ENCODE data around the gene GDA. TPM values are rescaled to one million over a fixed set of nuclear protein-coding genes. Genes with fewer than 3 reads are reported as not detected.

Gene GDA
- under 1 TPM in 2 of 4 donors, not detected in 2; 0.14 to 0.35 TPM for total RNA-seq
- 0.07 TPM for polyA plus RNA-seq
- long read RNA-seq, donor 1: 0 reads
- long read RNA-seq, donor 2: 0 reads
- long read RNA-seq, donor 3: 0 reads
- long read RNA-seq, donor 4: 0 reads

DNA sequence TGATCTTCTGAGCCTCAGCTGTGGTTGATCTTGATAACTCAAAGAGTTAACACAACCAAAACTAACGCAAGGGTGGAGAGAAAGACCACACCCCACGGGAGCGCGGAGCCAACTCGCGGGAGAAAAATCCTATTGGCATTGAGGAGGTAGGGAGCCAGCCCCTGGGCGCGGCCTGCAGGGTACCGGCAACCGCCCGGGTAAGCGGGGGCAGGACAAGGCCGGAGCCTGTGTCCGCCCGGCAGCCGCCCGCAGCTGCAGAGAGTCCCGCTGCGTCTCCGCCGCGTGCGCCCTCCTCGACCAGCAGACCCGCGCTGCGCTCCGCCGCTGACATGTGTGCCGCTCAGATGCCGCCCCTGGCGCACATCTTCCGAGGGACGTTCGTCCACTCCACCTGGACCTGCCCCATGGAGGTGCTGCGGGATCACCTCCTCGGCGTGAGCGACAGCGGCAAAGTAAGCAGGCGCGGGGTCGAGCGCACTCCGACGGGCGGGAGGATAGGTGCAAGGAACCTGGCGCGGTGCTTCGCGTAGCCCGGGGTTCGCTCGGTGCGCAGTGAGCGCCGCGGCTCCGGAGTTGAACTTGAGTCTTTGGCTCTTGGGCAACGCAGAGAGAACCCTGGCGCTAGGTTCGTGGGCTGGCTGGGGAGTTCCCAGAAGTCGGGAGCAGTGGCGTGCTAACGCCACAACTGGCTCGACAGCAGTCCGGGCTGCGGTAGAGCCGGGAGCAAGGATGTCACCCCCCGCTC lies at the start of gene GDA:
TSS of gene GDA (plus strand) at position 210 of the 745 bp plus-strand sequence. CDS start at position 330, 120 bp downstream.
- WGBS: 2% methylated on average over 70 of the region's 70 CpGs
- intact Hi-C loops (cut with DNase I): loop anchor here in 1 of 4 donors (10.0 kb wide), 1 partner anchor 65 kb away; no protein-coding TSS in a partner anchor
- DNase-seq (peak in 2 of 3 donors; percentile 39), ATAC-seq (peak in 1 of 2 donors; percentile 52)
- Histone ChIP-seq H3K27me3 (ENCODE audit: control insufficient read depth, insufficient read depth) (no peaks in the 10 kb centered on the region), H3K9me3 (ENCODE audit: control insufficient read depth, low read length) (no peaks in the 10 kb centered on the region), H3K27ac (ENCODE audit: low read length) (no peak within 1 kb of the TSS), H3K4me1 (ENCODE audit: control insufficient read depth, insufficient read depth, low read length) (no peaks in the 10 kb centered on the region), H3K4me3 (ENCODE audit: low read length) (peak within 1 kb of the TSS; percentile 0)

- Histone ChIP-seq H3K4me1 (ENCODE audit: control insufficient read depth, insufficient read depth, low read length) (no peaks in the 10 kb centered on the region), H3K27ac (ENCODE audit: low read length) (no peak overlapping the region), H3K9me3 (ENCODE audit: control insufficient read depth, low read length) (no peaks in the 10 kb centered on the region), H3K27me3 (ENCODE audit: control insufficient read depth, insufficient read depth) (no peaks in the 10 kb centered on the region), H3K4me3 (ENCODE audit: low read length) (no peak overlapping the region)
- 84% methylated on average over 2 of the region's 2 CpGs for WGBS
- ATAC-seq (no peak), DNase-seq (no peak)
- intact Hi-C loops (cut with DNase I): no loop called here
These were observed 46.7 kb upstream of the GDA start for GRCh38 chr9:72102520-72102919.

GRCh38 chr9:72113056-72113455 lies 36.2 kb upstream of the GDA start:
- no peaks in the 10 kb centered on the region for H3K27me3 ChIP-seq (ENCODE audit: control insufficient read depth, insufficient read depth)
- DNase-seq (no peak), ATAC-seq (no peak)
- no peak overlapping the region for H3K4me3 ChIP-seq (ENCODE audit: low read length)
- intact Hi-C loops (cut with DNase I): no loop called here
- WGBS: 92% methylated on average over 2 of the region's 2 CpGs
- no peaks in the 10 kb centered on the region for H3K4me1 ChIP-seq (ENCODE audit: control insufficient read depth, insufficient read depth, low read length)
- no peaks in the 10 kb centered on the region for H3K9me3 ChIP-seq (ENCODE audit: control insufficient read depth, low read length)
- H3K27ac ChIP-seq (ENCODE audit: low read length): no peak overlapping the region

- WGBS: 71% methylated on average over 2 of the region's 2 CpGs
- no peaks in the 10 kb centered on the region for H3K4me1 ChIP-seq (ENCODE audit: control insufficient read depth, insufficient read depth, low read length)
- intact Hi-C loops (cut with DNase I): no loop called here
These were observed 29.4 kb upstream of the GDA start for GRCh38 chr9:72119853-72120252.

DNA sequence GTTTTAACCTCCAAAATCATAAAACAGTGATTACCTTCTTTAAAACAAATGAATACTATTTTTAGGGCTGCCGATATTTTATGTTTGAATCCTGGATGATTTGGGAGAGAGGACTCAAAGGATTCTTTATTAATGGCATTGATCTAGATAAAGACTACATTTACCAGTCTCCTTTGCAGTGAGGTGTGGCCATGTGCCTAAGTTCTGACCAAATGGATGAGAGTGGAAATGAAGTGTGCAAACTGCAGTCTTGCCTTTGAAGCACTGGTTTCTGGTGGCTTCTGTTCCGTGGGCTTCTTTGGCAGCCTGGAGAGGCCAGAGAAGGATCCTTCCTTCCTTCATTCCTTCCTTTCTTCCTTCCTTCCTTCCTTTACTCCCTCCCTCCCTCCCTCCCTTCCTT lies 24.3 kb upstream of the GDA start:
- no peak for ATAC-seq
- Histone ChIP-seq H3K27me3 (ENCODE audit: control insufficient read depth, insufficient read depth) (no peaks in the 10 kb centered on the region), H3K27ac (ENCODE audit: low read length) (no peak overlapping the region), H3K4me1 (ENCODE audit: control insufficient read depth, insufficient read depth, low read length) (no peaks in the 10 kb centered on the region), H3K4me3 (ENCODE audit: low read length) (no peak overlapping the region), H3K9me3 (ENCODE audit: control insufficient read depth, low read length) (no peaks in the 10 kb centered on the region)
- intact Hi-C loops (cut with DNase I): no loop called here
- WGBS: 68% methylated on average over 2 of the region's 2 CpGs
- DNase-seq: no peak

More at GRCh38 chr9:72119853-72120252, 29.4 kb upstream of the GDA start:
- DNase-seq (no peak), ATAC-seq (no peak)
- Histone ChIP-seq H3K27me3 (ENCODE audit: control insufficient read depth, insufficient read depth) (no peaks in the 10 kb centered on the region), H3K27ac (ENCODE audit: low read length) (no peak overlapping the region), H3K4me3 (ENCODE audit: low read length) (no peak overlapping the region), H3K9me3 (ENCODE audit: control insufficient read depth, low read length) (no peaks in the 10 kb centered on the region)

- Histone ChIP-seq H3K4me3 (ENCODE audit: low read length) (no peak overlapping the region), H3K27me3 (ENCODE audit: control insufficient read depth, insufficient read depth) (no peaks in the 10 kb centered on the region), H3K4me1 (ENCODE audit: control insufficient read depth, insufficient read depth, low read length) (no peaks in the 10 kb centered on the region), H3K27ac (ENCODE audit: low read length) (no peak overlapping the region), H3K9me3 (ENCODE audit: control insufficient read depth, low read length) (no peaks in the 10 kb centered on the region)
- ATAC-seq: no peak
- intact Hi-C loops (cut with DNase I): no loop called here
- WGBS: 22% methylated on average over 2 of the region's 2 CpGs
- no peak for DNase-seq
These were observed 21.5 kb upstream of the GDA start for GRCh38 chr9:72127753-72128152.

GRCh38 chr9:72128526-72128925 lies 20.7 kb upstream of the GDA start:
- DNase-seq: no peak
- Histone ChIP-seq H3K9me3 (ENCODE audit: control insufficient read depth, low read length) (no peaks in the 10 kb centered on the region), H3K4me3 (ENCODE audit: low read length) (no peak overlapping the region), H3K4me1 (ENCODE audit: control insufficient read depth, insufficient read depth, low read length) (no peaks in the 10 kb centered on the region), H3K27ac (ENCODE audit: low read length) (no peak overlapping the region), H3K27me3 (ENCODE audit: control insufficient read depth, insufficient read depth) (no peaks in the 10 kb centered on the region)
- intact Hi-C loops (cut with DNase I): no loop called here
- WGBS: 43% methylated on average over 2 of the region's 2 CpGs
- no peak for ATAC-seq

- Histone ChIP-seq H3K4me3 (ENCODE audit: low read length) (no peak overlapping the region), H3K9me3 (ENCODE audit: control insufficient read depth, low read length) (no peaks in the 10 kb centered on the region), H3K27me3 (ENCODE audit: control insufficient read depth, insufficient read depth) (no peaks in the 10 kb centered on the region), H3K4me1 (ENCODE audit: control insufficient read depth, insufficient read depth, low read length) (no peaks in the 10 kb centered on the region), H3K27ac (ENCODE audit: low read length) (no peak overlapping the region)
- ATAC-seq (no peak), DNase-seq (no peak)
- intact Hi-C loops (cut with DNase I): no loop called here
- WGBS: 56% methylated on average over 9 of the region's 9 CpGs
These were observed 19.7 kb upstream of the GDA start for GRCh38 chr9:72129271-72130156.

GRCh38 chr9:72130321-72130720 lies 18.9 kb upstream of the GDA start:
- Histone ChIP-seq H3K4me3 (ENCODE audit: low read length) (no peak overlapping the region), H3K27me3 (ENCODE audit: control insufficient read depth, insufficient read depth) (no peaks in the 10 kb centered on the region), H3K4me1 (ENCODE audit: control insufficient read depth, insufficient read depth, low read length) (no peaks in the 10 kb centered on the region), H3K9me3 (ENCODE audit: control insufficient read depth, low read length) (no peaks in the 10 kb centered on the region), H3K27ac (ENCODE audit: low read length) (no peak overlapping the region)
- DNase-seq: no peak
- intact Hi-C loops (cut with DNase I): no loop called here
- no peak for ATAC-seq

GRCh38 chr9:72131206-72131605 lies 18.0 kb upstream of the GDA start:
- Histone ChIP-seq H3K9me3 (ENCODE audit: control insufficient read depth, low read length) (no peaks in the 10 kb centered on the region), H3K4me1 (ENCODE audit: control insufficient read depth, insufficient read depth, low read length) (no peaks in the 10 kb centered on the region), H3K4me3 (ENCODE audit: low read length) (no peak overlapping the region), H3K27ac (ENCODE audit: low read length) (no peak overlapping the region), H3K27me3 (ENCODE audit: control insufficient read depth, insufficient read depth) (no peaks in the 10 kb centered on the region)
- DNase-seq (no peak), ATAC-seq (no peak)
- 78% methylated on average over 4 of the region's 4 CpGs for WGBS
- intact Hi-C loops (cut with DNase I): no loop called here

DNA sequence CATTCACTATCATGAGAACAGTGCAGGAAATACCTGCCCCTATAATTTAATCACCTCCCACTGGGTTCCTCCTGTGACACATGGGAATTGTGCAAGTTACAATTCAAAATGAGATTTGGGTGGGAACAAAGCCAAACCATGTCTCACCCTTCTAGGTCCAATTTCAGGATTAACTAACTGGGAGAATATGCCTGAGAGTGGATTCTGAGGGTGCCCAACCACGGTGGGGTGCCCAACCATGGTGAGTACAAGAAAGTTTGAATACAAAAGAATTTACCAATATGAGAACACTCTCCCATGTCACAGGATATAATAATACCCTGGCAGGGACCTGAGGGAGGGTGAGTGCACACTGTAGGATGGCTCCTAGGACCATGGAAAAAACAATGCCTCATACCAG lies 17.2 kb upstream of the GDA start:
- Histone ChIP-seq H3K27me3 (ENCODE audit: control insufficient read depth, insufficient read depth) (no peaks in the 10 kb centered on the region), H3K4me1 (ENCODE audit: control insufficient read depth, insufficient read depth, low read length) (no peaks in the 10 kb centered on the region), H3K9me3 (ENCODE audit: control insufficient read depth, low read length) (no peaks in the 10 kb centered on the region), H3K27ac (ENCODE audit: low read length) (no peak overlapping the region), H3K4me3 (ENCODE audit: low read length) (no peak overlapping the region)
- ATAC-seq (no peak), DNase-seq (no peak)
- WGBS: 76% methylated on average over 1 of the region's 1 CpG
- intact Hi-C loops (cut with DNase I): no loop called here
